ENCODE measurements around the gene TPD52L1. TPM values are rescaled to one million over a fixed set of nuclear protein-coding genes. Genes with fewer than 3 reads are reported as not detected.

Gene TPD52L1
- total and polyA plus RNA-seq, 2 donors from 2014 or later = 69.1 to 91.1 TPM

GRCh38 chr6:125285936-125286335 is 132.4 kb downstream of the TPD52L1 start:
- H3K9ac ChIP-seq (ENCODE audit: low read length in 3 of 3) = no peak overlapping the region
- DNase-seq = no peak
- intact Hi-C loops (cut with DNase I) = no loop called here
- no peaks in the 10 kb centered on the region for H3K27me3 ChIP-seq (ENCODE audit: control insufficient read depth, insufficient read depth, low read length)
- no peaks in the 10 kb centered on the region for H3K9me3 ChIP-seq (ENCODE audit: control insufficient read depth in 2 of 3, insufficient read depth in 1 of 3, low read length in 3 of 3)
- TF ChIP-seq CTCF (IDR thresholded peaks at IDR 0.05; ENCODE audit: borderline replicate concordance, extremely low read depth, insufficient read depth) = no peak
- H3K27ac ChIP-seq (ENCODE audit: low read depth in 2 of 2, low read length in 2 of 2) = no peak overlapping the region
- no peak overlapping the region for H3K4me3 ChIP-seq (ENCODE audit: low read length in 3 of 3)
- peaks cover 0 to 16% (median 2%) of the 10 kb centered on the region in 3 donors for H3K36me3 ChIP-seq (ENCODE audit: control insufficient read depth in 2 of 3, insufficient read depth in 3 of 3, low read length in 3 of 3)
- FAIRE-seq = no peak
- H3K4me1 ChIP-seq (ENCODE audit: control insufficient read depth in 2 of 3, insufficient read depth in 2 of 3, low read depth in 1 of 3, low read length in 3 of 3) = no peaks in the 10 kb centered on the region

GRCh38 chr6:125287718-125288117 is 134.1 kb downstream of the TPD52L1 start:
- Histone ChIP-seq H3K27ac (ENCODE audit: low read depth in 2 of 2, low read length in 2 of 2) (no peak overlapping the region), H3K36me3 (ENCODE audit: control insufficient read depth in 2 of 3, insufficient read depth in 3 of 3, low read length in 3 of 3) (peaks cover 2 to 17% (median 5%) of the 10 kb centered on the region in 3 donors), H3K9ac (ENCODE audit: low read length in 3 of 3) (no peak overlapping the region), H3K4me3 (ENCODE audit: low read length in 3 of 3) (no peak overlapping the region), H3K4me1 (ENCODE audit: control insufficient read depth in 2 of 3, insufficient read depth in 2 of 3, low read depth in 1 of 3, low read length in 3 of 3) (no peaks in the 10 kb centered on the region), H3K27me3 (ENCODE audit: control insufficient read depth, insufficient read depth, low read length) (no peaks in the 10 kb centered on the region), H3K9me3 (ENCODE audit: control insufficient read depth in 2 of 3, insufficient read depth in 1 of 3, low read length in 3 of 3) (no peaks in the 10 kb centered on the region)
- TF ChIP-seq CTCF (IDR thresholded peaks at IDR 0.05; ENCODE audit: borderline replicate concordance, extremely low read depth, insufficient read depth) = no peak
- DNase-seq (no peak), FAIRE-seq (no peak)
- intact Hi-C loops (cut with DNase I) = no loop called here

- no peak for TF ChIP-seq CTCF (IDR thresholded peaks at IDR 0.05; ENCODE audit: borderline replicate concordance, extremely low read depth, insufficient read depth)
- no peak for DNase-seq
- H3K4me3 ChIP-seq (ENCODE audit: low read length in 3 of 3) = no peak overlapping the region
- no peaks in the 10 kb centered on the region for H3K4me1 ChIP-seq (ENCODE audit: control insufficient read depth in 2 of 3, insufficient read depth in 2 of 3, low read depth in 1 of 3, low read length in 3 of 3)
- H3K9me3 ChIP-seq (ENCODE audit: control insufficient read depth in 2 of 3, insufficient read depth in 1 of 3, low read length in 3 of 3) = no peaks in the 10 kb centered on the region
- peaks cover 7 to 30% (median 11%) of the 10 kb centered on the region in 3 donors for H3K36me3 ChIP-seq (ENCODE audit: control insufficient read depth in 2 of 3, insufficient read depth in 3 of 3, low read length in 3 of 3)
- H3K27me3 ChIP-seq (ENCODE audit: control insufficient read depth, insufficient read depth, low read length) = no peaks in the 10 kb centered on the region
- intact Hi-C loops (cut with DNase I) = no loop called here
- no peak for FAIRE-seq
- H3K9ac ChIP-seq (ENCODE audit: low read length in 3 of 3) = no peak overlapping the region
- no peak overlapping the region for H3K27ac ChIP-seq (ENCODE audit: low read depth in 2 of 2, low read length in 2 of 2)
These were observed 140.0 kb downstream of the TPD52L1 start for GRCh38 chr6:125293587-125293986.

GRCh38 chr6:125294036-125294435 is 140.5 kb downstream of the TPD52L1 start:
- Histone ChIP-seq H3K9me3 (ENCODE audit: control insufficient read depth in 2 of 3, insufficient read depth in 1 of 3, low read length in 3 of 3) (no peaks in the 10 kb centered on the region), H3K36me3 (ENCODE audit: control insufficient read depth in 2 of 3, insufficient read depth in 3 of 3, low read length in 3 of 3) (peaks cover 7 to 30% (median 11%) of the 10 kb centered on the region in 3 donors), H3K4me3 (ENCODE audit: low read length in 3 of 3) (no peak overlapping the region), H3K27ac (ENCODE audit: low read depth in 2 of 2, low read length in 2 of 2) (no peak overlapping the region), H3K4me1 (ENCODE audit: control insufficient read depth in 2 of 3, insufficient read depth in 2 of 3, low read depth in 1 of 3, low read length in 3 of 3) (no peaks in the 10 kb centered on the region), H3K9ac (ENCODE audit: low read length in 3 of 3) (no peak overlapping the region), H3K27me3 (ENCODE audit: control insufficient read depth, insufficient read depth, low read length) (no peaks in the 10 kb centered on the region)
- DNase-seq (no peak), FAIRE-seq (no peak)
- TF ChIP-seq CTCF (IDR thresholded peaks at IDR 0.05; ENCODE audit: borderline replicate concordance, extremely low read depth, insufficient read depth) = no peak
- intact Hi-C loops (cut with DNase I) = no loop called here
